GM12872 (cell line): Measurements from ENCODE around the gene POLE.

Source experiments
- TF ChIP-seq, protein P1 (sequence below): IDR thresholded peaks from 3 replicates; pipeline ENCODE4 v1.5.1; 2011; ENCODE audit warnings: low read depth, mild to moderate bottlenecking, low read length, moderate library complexity; ENCODE audit not compliant: insufficient read depth

POLE gene

DNA sequence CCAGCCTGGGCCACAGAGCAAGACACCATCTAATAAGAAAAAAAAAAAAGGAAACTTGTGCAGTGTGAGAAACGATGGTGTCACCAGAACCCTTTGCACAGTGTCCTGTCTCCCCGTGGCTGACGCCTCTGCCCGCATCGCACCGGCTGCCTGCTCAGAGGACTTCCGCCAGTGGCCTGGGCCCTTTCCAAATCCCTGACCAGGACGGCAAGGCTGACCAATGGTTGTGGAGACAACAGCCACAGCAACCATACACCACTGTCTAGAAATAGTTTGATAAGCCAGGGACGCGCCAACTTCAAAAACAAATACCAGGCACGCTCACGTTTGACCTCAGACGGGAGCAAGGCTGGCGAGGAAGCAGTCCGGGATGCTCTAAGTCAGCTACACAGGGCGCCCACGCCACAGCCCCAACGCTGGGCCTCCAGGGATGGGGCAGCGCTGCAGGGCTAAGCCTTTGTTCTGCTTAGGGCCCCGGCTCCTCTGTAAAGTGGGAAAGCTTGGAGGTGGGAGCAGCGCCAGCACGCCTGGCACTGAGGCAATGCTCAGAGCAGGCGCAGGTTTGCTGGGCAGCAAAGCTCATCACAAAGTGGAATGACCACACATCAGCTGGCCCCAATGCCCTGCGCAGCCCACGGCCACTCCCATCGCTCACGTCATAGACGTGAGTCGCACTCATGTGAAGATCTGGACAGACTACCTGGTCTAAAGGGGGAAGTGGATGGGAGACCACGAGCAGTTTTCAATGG, 36.0 kb upstream of the POLE start:
- TF ChIP-seq, protein P1, sequence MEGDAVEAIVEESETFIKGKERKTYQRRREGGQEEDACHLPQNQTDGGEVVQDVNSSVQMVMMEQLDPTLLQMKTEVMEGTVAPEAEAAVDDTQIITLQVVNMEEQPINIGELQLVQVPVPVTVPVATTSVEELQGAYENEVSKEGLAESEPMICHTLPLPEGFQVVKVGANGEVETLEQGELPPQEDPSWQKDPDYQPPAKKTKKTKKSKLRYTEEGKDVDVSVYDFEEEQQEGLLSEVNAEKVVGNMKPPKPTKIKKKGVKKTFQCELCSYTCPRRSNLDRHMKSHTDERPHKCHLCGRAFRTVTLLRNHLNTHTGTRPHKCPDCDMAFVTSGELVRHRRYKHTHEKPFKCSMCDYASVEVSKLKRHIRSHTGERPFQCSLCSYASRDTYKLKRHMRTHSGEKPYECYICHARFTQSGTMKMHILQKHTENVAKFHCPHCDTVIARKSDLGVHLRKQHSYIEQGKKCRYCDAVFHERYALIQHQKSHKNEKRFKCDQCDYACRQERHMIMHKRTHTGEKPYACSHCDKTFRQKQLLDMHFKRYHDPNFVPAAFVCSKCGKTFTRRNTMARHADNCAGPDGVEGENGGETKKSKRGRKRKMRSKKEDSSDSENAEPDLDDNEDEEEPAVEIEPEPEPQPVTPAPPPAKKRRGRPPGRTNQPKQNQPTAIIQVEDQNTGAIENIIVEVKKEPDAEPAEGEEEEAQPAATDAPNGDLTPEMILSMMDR, result no peak

DNA sequence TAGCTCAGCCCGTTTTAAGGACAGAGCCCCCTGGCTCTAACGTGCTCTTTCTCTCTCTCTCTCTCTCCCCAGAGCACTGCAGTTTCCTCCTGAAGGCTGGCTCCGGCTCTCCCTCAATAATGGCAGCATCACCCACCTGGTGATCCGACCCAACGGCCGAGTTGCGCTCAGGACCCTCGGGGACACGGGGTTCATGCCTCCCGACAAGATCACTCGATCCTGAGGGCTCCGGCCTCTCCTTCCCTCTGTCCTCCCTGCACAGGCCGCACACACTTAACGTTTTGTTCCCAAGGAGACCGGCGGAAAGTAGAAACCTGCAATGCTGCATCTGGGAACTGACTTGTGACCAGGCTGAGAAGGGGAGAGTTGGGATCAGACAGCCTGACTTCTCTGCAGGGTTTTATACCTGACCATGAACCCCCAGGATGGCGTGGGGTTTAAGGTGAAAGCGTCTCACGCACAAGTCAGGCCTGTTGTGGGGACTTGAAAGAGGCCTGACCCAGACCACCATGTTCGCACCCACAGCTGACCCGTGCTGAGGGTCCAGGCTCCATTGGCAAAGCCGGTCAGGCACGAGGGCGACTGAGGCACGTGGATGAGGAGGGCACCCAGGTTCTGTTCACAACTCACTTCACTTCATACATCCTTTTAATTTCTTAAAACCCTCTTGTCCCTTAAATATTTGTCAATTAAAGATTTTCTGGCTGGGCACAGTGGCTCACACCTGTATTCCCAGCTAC, 33.6 kb upstream of the POLE start:
- TF ChIP-seq, protein P1, result no peak

DNA sequence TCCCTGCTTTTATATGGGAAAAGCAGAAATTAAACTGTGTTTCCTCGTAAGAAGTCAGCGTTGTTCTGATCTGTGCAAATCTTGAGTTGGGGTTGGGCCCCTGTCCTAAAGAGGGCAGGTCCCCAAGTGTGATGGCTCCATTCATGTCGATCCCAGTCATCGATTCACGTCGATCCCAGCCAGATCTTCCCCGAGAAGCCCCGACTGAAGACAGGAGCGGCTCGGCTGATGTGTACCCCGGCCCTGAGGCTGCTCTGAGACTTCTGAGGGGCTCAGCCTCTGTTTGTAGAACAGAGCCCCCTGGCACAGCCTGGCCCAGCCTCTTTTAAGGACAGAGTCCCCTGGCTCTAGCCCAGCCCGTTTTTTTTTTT, 32.8 kb upstream of the POLE start:
- TF ChIP-seq, protein P1, result no peak

DNA sequence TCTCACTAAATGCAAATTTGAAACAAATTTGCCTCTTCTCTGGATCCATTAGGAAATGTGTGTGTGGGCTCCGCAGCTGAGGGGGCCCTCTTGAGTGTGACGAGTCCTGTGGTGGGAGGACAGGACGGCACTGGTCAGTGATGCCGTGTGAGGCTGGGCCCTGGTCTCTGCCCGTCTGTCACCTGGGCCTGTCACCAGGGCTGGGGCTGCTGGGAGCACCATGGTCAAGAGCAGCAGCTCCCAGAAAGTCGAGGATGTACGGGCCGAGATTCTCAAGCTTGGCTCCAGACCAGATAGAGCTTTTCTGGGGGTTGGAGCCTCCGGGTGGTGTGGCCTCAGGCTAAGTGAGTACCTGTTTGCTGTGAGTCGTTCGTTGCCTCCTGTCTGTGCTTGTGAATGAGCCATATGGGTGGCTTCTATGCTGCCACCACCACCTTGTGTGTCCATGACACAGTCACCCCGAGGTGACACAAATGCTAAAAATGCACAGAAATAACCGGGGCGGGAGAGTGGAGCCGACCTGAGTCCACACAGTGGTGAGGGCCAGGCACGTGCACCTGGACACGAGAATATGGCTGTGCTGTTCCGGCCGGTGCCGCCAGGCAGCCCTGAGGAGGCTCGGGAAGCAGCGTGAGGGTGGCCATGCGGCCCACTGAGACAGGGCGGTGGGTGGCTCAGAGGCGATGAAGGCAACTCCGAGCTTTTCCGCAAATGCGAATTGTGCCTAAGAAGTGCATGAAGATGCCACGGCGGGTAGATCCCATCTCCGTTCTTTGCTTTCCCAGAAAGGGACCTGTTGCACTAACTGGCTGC, 32.2 kb upstream of the POLE start:
- TF ChIP-seq, protein P1, result no peak

DNA sequence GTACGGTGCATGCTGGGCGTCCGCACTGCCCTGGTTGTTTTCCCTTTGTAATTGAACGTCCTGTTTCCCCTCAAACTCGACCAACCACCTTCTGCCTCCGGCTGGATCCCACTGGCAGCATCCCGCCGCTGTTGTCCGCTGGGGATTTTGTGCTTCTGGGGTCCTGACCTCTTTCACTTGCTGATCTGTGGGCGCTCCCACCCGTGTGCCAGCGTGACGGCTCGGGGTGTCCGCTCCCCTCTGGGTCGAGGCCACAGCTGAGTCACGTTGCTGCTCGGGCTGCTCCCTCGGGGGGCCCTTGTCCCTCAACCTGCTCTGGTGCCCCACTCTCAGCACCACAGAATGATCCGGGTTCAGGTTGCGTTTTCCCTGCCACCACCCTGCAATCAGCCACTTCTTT, 31.5 kb upstream of the POLE start:
- TF ChIP-seq, protein P1, result no peak

DNA sequence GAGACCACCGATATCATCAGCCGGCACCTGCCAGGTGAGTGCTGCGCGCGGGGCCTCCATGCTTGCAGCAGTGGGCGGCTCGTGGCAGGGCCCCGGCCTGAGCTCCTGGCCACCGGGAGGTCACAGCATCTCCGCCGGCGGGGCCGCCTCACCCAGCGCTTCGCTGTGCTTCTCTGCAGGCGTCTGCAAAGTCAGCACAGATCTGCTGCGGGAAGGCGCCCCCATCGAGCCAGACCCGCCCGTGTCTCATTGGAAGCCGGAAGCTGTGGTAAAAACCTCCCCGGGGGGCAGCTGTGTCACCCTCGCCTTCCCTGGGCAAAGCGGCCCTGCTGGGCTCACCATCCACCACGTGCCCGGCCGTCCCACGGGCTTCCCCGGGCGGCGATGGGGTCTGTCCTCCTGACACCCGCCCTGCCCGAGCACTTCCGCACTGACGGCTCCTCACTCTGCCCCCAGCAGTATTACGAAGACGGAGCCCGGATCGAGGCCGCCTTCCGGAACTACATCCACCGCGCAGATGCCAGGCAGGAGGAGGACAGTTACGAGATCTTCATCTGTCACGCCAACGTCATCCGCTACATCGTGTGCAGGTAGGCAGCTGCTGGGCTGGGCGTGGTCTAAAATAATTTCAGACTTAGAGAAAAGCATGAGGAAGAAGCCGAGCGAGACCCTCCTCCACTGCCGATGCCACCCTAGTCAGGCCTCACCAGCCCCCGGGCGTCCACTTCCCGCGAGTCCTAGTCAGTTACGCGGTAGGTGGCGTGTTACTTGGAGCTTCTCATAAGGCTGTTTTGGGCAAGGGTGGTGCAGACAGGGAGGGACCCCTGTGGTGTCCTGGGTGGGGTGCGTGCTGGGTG, 30.6 kb upstream of the POLE start:
- TF ChIP-seq, protein P1, result no peak
